ENCODE measurements around the gene KRTAP12-2.
A peak's percentile ranks its signal among the peaks of the same experiment; 100 is the strongest.

KRTAP12-2 gene

GRCh38 chr21:44702111-44702972 lies 35.6 kb upstream of the KRTAP12-2 start:
- peak in 1 of 2 donors; percentile 8 for DNase-seq

GRCh38 chr21:44701541-44701940 lies 34.8 kb upstream of the KRTAP12-2 start:
- DNase-seq, result peak in 1 of 2 donors; percentile 9

- peak in 1 of 2 donors; percentile 1 for DNase-seq
Measured at GRCh38 chr21:44701023-44701400, 34.3 kb upstream of the KRTAP12-2 start.

GRCh38 chr21:44700101-44701022 lies 33.6 kb upstream of the KRTAP12-2 start:
- peak in 1 of 2 donors; percentile 8 for DNase-seq

- peak in 1 of 2 donors; percentile 3 for DNase-seq
Measured at GRCh38 chr21:44699502-44700001, 32.8 kb upstream of the KRTAP12-2 start.

- DNase-seq, result peak in 1 of 2 donors; percentile 13
Measured at GRCh38 chr21:44697811-44698734, 31.3 kb upstream of the KRTAP12-2 start.

GRCh38 chr21:44697172-44697810 lies 30.6 kb upstream of the KRTAP12-2 start, which contains the start of gene KRTAP10-12:
TSS of gene KRTAP10-12 (plus strand) at chr21:44697172. CDS start at chr21:44697202, 30 bp downstream.
- peak in 1 of 2 donors; percentile 11 for DNase-seq

- peak in 1 of 2 donors; percentile 12 for DNase-seq
Measured at GRCh38 chr21:44696572-44696971, 29.8 kb upstream of the KRTAP12-2 start.

GRCh38 chr21:44695641-44696040 lies 28.9 kb upstream of the KRTAP12-2 start:
- peak in 1 of 2 donors; percentile 6 for DNase-seq

- DNase-seq, result peak in 1 of 2 donors; percentile 9
Measured at GRCh38 chr21:44695184-44695583, 28.5 kb upstream of the KRTAP12-2 start.

- DNase-seq, result peak in 1 of 2 donors; percentile 16
Measured at GRCh38 chr21:44694776-44695175, 28.0 kb upstream of the KRTAP12-2 start.

- DNase-seq, result no peak
Measured at GRCh38 chr21:44692798-44693512, 26.2 kb upstream of the KRTAP12-2 start.

GRCh38 chr21:44691686-44692085 lies 25.0 kb upstream of the KRTAP12-2 start:
- no peak for DNase-seq

- peak in 1 of 2 donors; percentile 13 for DNase-seq
Measured at GRCh38 chr21:44689740-44690139, 23.0 kb upstream of the KRTAP12-2 start.

- no peak for DNase-seq
Measured at GRCh38 chr21:44687671-44688070, 20.9 kb upstream of the KRTAP12-2 start.

- peak in 1 of 2 donors; percentile 11 for DNase-seq
Measured at GRCh38 chr21:44686843-44687561, 20.3 kb upstream of the KRTAP12-2 start.

- peak in 1 of 2 donors; percentile 15 for DNase-seq
Measured at GRCh38 chr21:44686000-44686781, 19.5 kb upstream of the KRTAP12-2 start.

GRCh38 chr21:44685050-44685449 lies 18.3 kb upstream of the KRTAP12-2 start:
- DNase-seq, result peak in 1 of 2 donors; percentile 11

- no peak for DNase-seq
Measured at GRCh38 chr21:44684483-44684882, 17.8 kb upstream of the KRTAP12-2 start.

Data from stimulated activated CD4-positive, alpha-beta T cell treated with anti-CD3 and anti-CD28 coated beads, Interleukin-2, amount 100 ng/mL, for 24 hours (primary cell).